Mucosa of descending colon (tissue), 3 donors: ENCODE data around the gene OGFRL1. TPM values are rescaled to one million over a fixed set of nuclear protein-coding genes. Genes with fewer than 3 reads are reported as not detected.
A peak's percentile ranks its signal among the peaks of the same experiment; 100 is the strongest.

Experiments used
- ATAC-seq: fragments of 200-7000 bp; cut with Tn5 transposase; one replicate; pipeline ENCODE4 v1.9.1; 2020; ENCODE audit warnings: mild to moderate bottlenecking, moderate library complexity
- DNase-seq, 3 donors: peaks; one replicate each; pipeline ENCODE4 v3.0.0-alpha.2; 2020
- H3K36me3 ChIP-seq: fragments of 200-600 bp; one replicate; pipeline ENCODE4 v1.8.0; 2021; ENCODE audit warnings: low read depth, mild to moderate bottlenecking
- H3K4me1 ChIP-seq: fragments of 200-600 bp; one replicate; pipeline ENCODE4 v1.8.0; 2021; ENCODE audit warnings: low read depth, mild to moderate bottlenecking
- H3K4me3 ChIP-seq: fragments of 200-600 bp; one replicate; pipeline ENCODE4 v1.8.0; 2021; ENCODE audit warnings: mild to moderate bottlenecking
- H3K9me3 ChIP-seq: fragments of 200-600 bp; one replicate; pipeline ENCODE4 v1.8.0; 2021; ENCODE audit warnings: mild to moderate bottlenecking
- intact Hi-C, 2 donors: fragments of 100-400 bp; cut with DNase I in 1 of 2; cut with micrococcal nuclease in 1 of 2; formaldehyde crosslinking; loops; one replicate each; pipeline versions ENCODE4 v1.11.0 to v1.11.1; 2022; cut with DNase I, micrococcal nuclease
- total RNA-seq, 3 donors: library from RNA; stranded (reverse); fragmentation: NEBNext Ultra II Directional in 2 of 3; extraction: Animal tissue kit (Norgen Biotek cat#: 25700) in 2 of 3; gene quantifications; one replicate each; pipeline versions ENCODE4 v1.2.1 to v1.2.4, GENCODE V29; 2021 to 2023
- TF ChIP-seq, protein P1 (sequence below): fragments of 200-600 bp; IDR thresholded peaks from one replicate; pipeline ENCODE4 v1.8.0; 2022; ENCODE audit warnings: antibody characterized with exemption, mild to moderate bottlenecking
- donor health status: DM: no; HTN: no; CAD: no; lungs with moderate emphysema.
- donor health status: DM: no; HTN: no; CAD: no.
- donor health status: DM: no; HTN: yes; CAD: no.

Gene OGFRL1
- total RNA-seq, 3 donors from 2014 or later = 2.7 to 19.7 (median 6.6) TPM

GRCh38 chr6:71346334-71346694 lies 57.7 kb downstream of the OGFRL1 start:
- H3K36me3 ChIP-seq = no peaks in the 10 kb centered on the region
- no peaks in the 10 kb centered on the region for H3K9me3 ChIP-seq
- intact Hi-C loops = no loop called here
- DNase-seq = no peak
- TF ChIP-seq, protein P1, sequence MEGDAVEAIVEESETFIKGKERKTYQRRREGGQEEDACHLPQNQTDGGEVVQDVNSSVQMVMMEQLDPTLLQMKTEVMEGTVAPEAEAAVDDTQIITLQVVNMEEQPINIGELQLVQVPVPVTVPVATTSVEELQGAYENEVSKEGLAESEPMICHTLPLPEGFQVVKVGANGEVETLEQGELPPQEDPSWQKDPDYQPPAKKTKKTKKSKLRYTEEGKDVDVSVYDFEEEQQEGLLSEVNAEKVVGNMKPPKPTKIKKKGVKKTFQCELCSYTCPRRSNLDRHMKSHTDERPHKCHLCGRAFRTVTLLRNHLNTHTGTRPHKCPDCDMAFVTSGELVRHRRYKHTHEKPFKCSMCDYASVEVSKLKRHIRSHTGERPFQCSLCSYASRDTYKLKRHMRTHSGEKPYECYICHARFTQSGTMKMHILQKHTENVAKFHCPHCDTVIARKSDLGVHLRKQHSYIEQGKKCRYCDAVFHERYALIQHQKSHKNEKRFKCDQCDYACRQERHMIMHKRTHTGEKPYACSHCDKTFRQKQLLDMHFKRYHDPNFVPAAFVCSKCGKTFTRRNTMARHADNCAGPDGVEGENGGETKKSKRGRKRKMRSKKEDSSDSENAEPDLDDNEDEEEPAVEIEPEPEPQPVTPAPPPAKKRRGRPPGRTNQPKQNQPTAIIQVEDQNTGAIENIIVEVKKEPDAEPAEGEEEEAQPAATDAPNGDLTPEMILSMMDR = no peak
- no peaks in the 10 kb centered on the region for H3K4me1 ChIP-seq
- no peak for ATAC-seq
- no peak overlapping the region for H3K4me3 ChIP-seq

DNA sequence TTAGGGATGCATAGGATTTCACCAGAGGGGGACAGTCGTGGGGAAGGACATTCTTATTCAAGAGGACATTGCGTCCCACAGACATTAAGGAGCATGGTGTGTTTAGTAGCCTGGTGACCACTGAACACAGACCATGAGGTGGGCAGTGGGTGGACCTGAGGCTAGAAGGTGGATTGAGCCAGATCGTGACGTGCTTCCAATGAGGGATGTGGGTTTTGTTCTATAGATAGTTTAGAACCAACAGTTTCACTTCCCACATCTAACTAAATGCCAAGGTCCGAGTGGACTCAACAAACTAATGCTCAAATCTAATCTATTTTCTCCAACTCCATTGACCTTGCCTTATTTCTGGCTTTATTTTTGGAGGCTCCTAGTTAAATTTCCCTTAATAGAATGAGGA lies 58.5 kb downstream of the OGFRL1 start:
- no peaks in the 10 kb centered on the region for H3K9me3 ChIP-seq
- intact Hi-C loops = no loop called here
- ATAC-seq (peak; percentile 24), DNase-seq (no peak)
- H3K36me3 ChIP-seq = no peaks in the 10 kb centered on the region
- no peaks in the 10 kb centered on the region for H3K4me1 ChIP-seq
- no peak overlapping the region for H3K4me3 ChIP-seq
- TF ChIP-seq, protein P1 = no peak

- H3K9me3 ChIP-seq = no peaks in the 10 kb centered on the region
- H3K36me3 ChIP-seq = no peaks in the 10 kb centered on the region
- no peaks in the 10 kb centered on the region for H3K4me1 ChIP-seq
- DNase-seq (no peak), ATAC-seq (no peak)
- TF ChIP-seq, protein P1 = peak; percentile 39
- intact Hi-C loops = no loop called here
- H3K4me3 ChIP-seq = no peak overlapping the region
These were observed 60.8 kb downstream of the OGFRL1 start for GRCh38 chr6:71349395-71349794.

GRCh38 chr6:71349976-71350615 lies 61.5 kb downstream of the OGFRL1 start:
- DNase-seq = peak in 1 of 3 donors; percentile 8
- no peaks in the 10 kb centered on the region for H3K36me3 ChIP-seq
- intact Hi-C loops = no loop called here
- no peak for ATAC-seq
- TF ChIP-seq, protein P1 = no peak
- H3K4me3 ChIP-seq = no peak overlapping the region
- no peaks in the 10 kb centered on the region for H3K4me1 ChIP-seq
- H3K9me3 ChIP-seq = no peaks in the 10 kb centered on the region

GRCh38 chr6:71351190-71351589 lies 62.6 kb downstream of the OGFRL1 start:
- intact Hi-C loops = no loop called here
- Histone ChIP-seq H3K4me3 (no peak overlapping the region), H3K9me3 (no peaks in the 10 kb centered on the region), H3K36me3 (no peaks in the 10 kb centered on the region), H3K4me1 (no peaks in the 10 kb centered on the region)
- no peak for DNase-seq
- no peak for ATAC-seq
- TF ChIP-seq, protein P1 = no peak
